Stimulated activated naive CD4-positive, alpha-beta T cell treated with Interleukin-2 at 50 U/mL for 16 hours (primary cell): Measurements from ENCODE around the gene SLC22A4.
A peak's percentile ranks its signal among the peaks of the same experiment; 100 is the strongest.

ENCODE experiments used
- DNase-seq: peaks from one replicate; lab custom pipeline; 2025; lab: John Stamatoyannopoulos, UW

SLC22A4 gene

GRCh38 chr5:132275367-132276220 is 18.6 kb upstream of the SLC22A4 start:
- no peak for DNase-seq

GRCh38 chr5:132277256-132277655 is 16.9 kb upstream of the SLC22A4 start:
- DNase-seq: no peak

GRCh38 chr5:132277971-132278853 is 16.0 kb upstream of the SLC22A4 start:
- no peak for DNase-seq

- DNase-seq: no peak
Measured at GRCh38 chr5:132279801-132280200, 14.4 kb upstream of the SLC22A4 start.

- DNase-seq: no peak
Measured at GRCh38 chr5:132280371-132281240, 13.6 kb upstream of the SLC22A4 start.

GRCh38 chr5:132281856-132282614 is 12.2 kb upstream of the SLC22A4 start:
- DNase-seq: no peak

- DNase-seq: no peak
Measured at GRCh38 chr5:132283423-132284043, 10.7 kb upstream of the SLC22A4 start.

- no peak for DNase-seq
Measured at GRCh38 chr5:132289097-132289496, 5.1 kb upstream of the SLC22A4 start.

GRCh38 chr5:132291026-132291425 is 3.2 kb upstream of the SLC22A4 start:
- DNase-seq: no peak

- DNase-seq: peak; percentile 71
Measured at GRCh38 chr5:132293066-132293991, 865 bp upstream of the SLC22A4 start.

GRCh38 chr5:132294728-132295504 is 722 bp downstream of the SLC22A4 start:
- DNase-seq: peak; percentile 72

- DNase-seq: no peak
Measured at GRCh38 chr5:132295505-132296411, 1.6 kb downstream of the SLC22A4 start.

GRCh38 chr5:132296412-132297016 is 2.3 kb downstream of the SLC22A4 start:
- no peak for DNase-seq

GRCh38 chr5:132297211-132297940 is 3.2 kb downstream of the SLC22A4 start:
- no peak for DNase-seq

- DNase-seq: no peak
Measured at GRCh38 chr5:132298298-132299212, 4.4 kb downstream of the SLC22A4 start.

GRCh38 chr5:132299917-132300316 is 5.7 kb downstream of the SLC22A4 start:
- no peak for DNase-seq
